Spleen (tissue), 7 donors: ENCODE data around the gene TBPL1.
A peak's percentile ranks its signal among the peaks of the same experiment; 100 is the strongest.

Experiments used
- CTCF ChIP-seq, 11 experiments: fragments of 200-600 bp in 7 of 11; fragments of 450-650 bp in 4 of 11; sonication (generic) in 4 of 11; IDR thresholded peaks in 8 of 11; conservative IDR thresholded peaks in 3 of 11; 1 replicate in 7 of 11; 2 replicates in 4 of 11; pipeline versions ENCODE4 v1.4.0 to v1.8.0; 2016 to 2021; ENCODE audit warnings: antibody characterized with exemption in 11 of 11, inconsistent platforms in 4 of 11, mild to moderate bottlenecking in 1 of 11
- POLR2AphosphoS5 ChIP-seq, 3 donors: sonication (generic); formaldehyde crosslinking; IDR thresholded peaks; one replicate each; pipeline ENCODE4 v1.5.1; 2017; ENCODE audit warnings: antibody characterized with exemption in 3 of 3
- donor health status: DM: no; HTN: no; CAD: no; lungs with moderate emphysema.
- donor health status: DM: no; HTN: no; CAD: no.
- donor health status: DM: no; HTN: no; CAD: no.

- TF ChIP-seq CTCF (IDR thresholded peaks at IDR 0.05 in 8 of 11, conservative IDR thresholded peaks at IDR 0.05 in 3 of 11) (peak in 3 of 11 experiments; percentile 4 to 36 (median 16)), POLR2AphosphoS5 (IDR thresholded peaks at IDR 0.05) (peak; percentile 94 to 96 (median 94))
Observed at GRCh38 chr6:133952815-133953633, at the start of gene TBPL1.
